ENCODE measurements around the gene OR2A12. TPM values are rescaled to one million over a fixed set of nuclear protein-coding genes. Genes with fewer than 3 reads are reported as not detected.
"Not testable (repeated sequence)": the region's sequence is repeated elsewhere in the genome, so short reads cannot be mapped to it uniquely, and the experiment has no call there.

The OR2A12 gene
- polyA plus RNA-seq (2012; ENCODE audit: missing spikeins) = not detected

DNA sequence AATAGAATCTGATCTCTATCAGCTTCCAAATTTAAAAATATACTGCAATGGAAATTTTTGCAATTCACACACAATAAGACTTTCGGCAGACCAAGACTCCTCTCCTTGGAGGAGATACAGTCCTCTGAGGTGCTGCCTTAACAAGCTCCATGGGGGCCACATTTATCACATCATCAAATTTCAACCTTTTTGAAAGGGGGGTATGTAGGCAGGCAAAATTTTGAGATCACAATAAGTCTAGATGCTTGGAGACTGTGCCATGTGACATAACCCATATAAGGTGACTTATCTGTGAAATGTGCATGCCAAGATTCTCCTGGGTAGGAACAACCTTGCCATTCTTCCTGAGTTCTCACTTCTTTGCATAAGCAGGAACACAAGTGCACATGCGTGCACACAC is at the start of gene OR2A12:
OR2A12 (plus strand) TSS at position 301 of the 400 bp plus-strand sequence. CDS start 8,830 bp downstream, outside the sequence.
- DNase-seq (ENCODE audit: insufficient read length) (no peak), FAIRE-seq (no peak)
- TF ChIP-seq POLR2A (IDR thresholded peaks at IDR 0.05; ENCODE audit: low read depth, low read length) = no peak
- TF ChIP-seq POLR2AphosphoS5 (IDR thresholded peaks at IDR 0.05; ENCODE audit: low read depth, low read length) = no peak

DNA sequence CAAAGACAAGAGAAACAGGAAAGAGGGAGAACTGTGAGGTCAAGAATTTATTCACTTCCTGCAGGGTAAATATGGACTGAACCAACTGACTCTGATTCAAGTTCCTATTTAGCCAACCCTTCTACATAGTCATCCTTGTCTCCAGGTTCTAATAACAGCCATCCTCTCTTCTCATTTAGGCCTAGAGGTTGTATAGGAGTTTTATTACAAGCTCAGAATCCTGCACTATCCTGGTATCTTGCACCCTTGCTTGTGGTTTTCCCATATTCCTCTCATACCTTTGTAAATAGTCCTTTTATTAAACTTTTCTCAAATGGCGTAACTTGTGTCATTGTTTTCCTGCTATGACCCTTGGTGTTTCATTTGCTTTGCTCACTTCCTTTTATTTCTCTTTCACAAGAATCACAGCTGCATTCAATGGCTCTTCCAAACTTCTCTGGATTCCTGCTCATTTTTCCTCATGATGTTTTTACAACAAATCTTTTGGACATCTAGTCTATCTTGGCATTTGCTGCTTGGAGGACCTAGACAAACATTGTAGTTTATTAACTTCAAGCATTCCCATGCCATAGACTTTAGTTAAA is 49.7 kb upstream of the OR2A12 start:
- no peak for TF ChIP-seq POLR2AphosphoS5 (IDR thresholded peaks at IDR 0.05; ENCODE audit: low read depth, low read length)
- TF ChIP-seq TAF1 (IDR thresholded peaks at IDR 0.05; ENCODE audit: borderline replicate concordance, low read depth, low read length) = no peak
- TF ChIP-seq POLR2A (IDR thresholded peaks at IDR 0.05; ENCODE audit: low read depth, low read length) = no peak
- FAIRE-seq (no peak), DNase-seq (ENCODE audit: insufficient read length) (no peak)

GRCh38 chr7:144037414-144038035 is 48.6 kb upstream of the OR2A12 start:
- no peak for DNase-seq (ENCODE audit: insufficient read length)
- no peak for FAIRE-seq
- TF ChIP-seq TAF1 (IDR thresholded peaks at IDR 0.05; ENCODE audit: borderline replicate concordance, low read depth, low read length) = no peak
- no peak for TF ChIP-seq POLR2A (IDR thresholded peaks at IDR 0.05; ENCODE audit: low read depth, low read length)
- no peak for TF ChIP-seq POLR2AphosphoS5 (IDR thresholded peaks at IDR 0.05; ENCODE audit: low read depth, low read length)

DNA sequence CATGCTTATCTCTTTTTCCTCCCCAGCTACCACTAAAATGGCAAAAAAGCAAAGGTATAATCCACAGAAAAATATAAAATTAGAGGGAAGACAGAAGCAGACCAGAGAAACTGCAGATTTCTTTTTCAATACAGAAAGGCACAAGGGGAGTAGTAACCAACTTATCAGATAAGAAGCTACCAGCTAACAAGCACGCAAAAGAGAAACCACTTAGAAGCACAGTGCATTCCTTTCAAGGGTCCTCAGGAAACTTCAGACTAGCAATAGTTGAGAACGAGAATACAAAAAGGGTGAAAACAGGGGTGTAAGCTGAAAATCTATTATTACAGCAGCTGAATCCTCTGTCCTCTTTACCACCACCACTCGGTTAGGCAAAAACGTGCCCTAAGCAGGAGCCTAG is 47.2 kb upstream of the OR2A12 start:
- no peak for TF ChIP-seq POLR2A (IDR thresholded peaks at IDR 0.05; ENCODE audit: low read depth, low read length)
- no peak for TF ChIP-seq POLR2AphosphoS5 (IDR thresholded peaks at IDR 0.05; ENCODE audit: low read depth, low read length)
- TF ChIP-seq TAF1 (IDR thresholded peaks at IDR 0.05; ENCODE audit: borderline replicate concordance, low read depth, low read length) = no peak
- FAIRE-seq = no peak
- DNase-seq (ENCODE audit: insufficient read length) = no peak

- no peak for TF ChIP-seq POLR2AphosphoS5 (IDR thresholded peaks at IDR 0.05; ENCODE audit: low read depth, low read length)
- no peak for TF ChIP-seq POLR2A (IDR thresholded peaks at IDR 0.05; ENCODE audit: low read depth, low read length)
- no peak for TF ChIP-seq TAF1 (IDR thresholded peaks at IDR 0.05; ENCODE audit: borderline replicate concordance, low read depth, low read length)
- FAIRE-seq = no peak
- no peak for DNase-seq (ENCODE audit: insufficient read length)
These were observed 37.4 kb upstream of the OR2A12 start, which contains the start of gene OR2A5 for GRCh38 chr7:144048648-144049047. Gene OR2A5 (plus strand): TSS chr7:144048948. CDS start chr7:144050402, 1,454 bp downstream.

- DNase-seq (ENCODE audit: insufficient read length) = no peak
- FAIRE-seq = no peak
- TF ChIP-seq POLR2AphosphoS5 (IDR thresholded peaks at IDR 0.05; ENCODE audit: low read depth, low read length) (no peak), POLR2A (IDR thresholded peaks at IDR 0.05; ENCODE audit: low read depth, low read length) (no peak)
These were observed 36.6 kb upstream of the OR2A12 start for GRCh38 chr7:144049491-144049890.

- TF ChIP-seq TAF1 (IDR thresholded peaks at IDR 0.05; ENCODE audit: borderline replicate concordance, low read depth, low read length) = no peak
- TF ChIP-seq POLR2A (IDR thresholded peaks at IDR 0.05; ENCODE audit: low read depth, low read length) = no peak
- no peak for TF ChIP-seq POLR2AphosphoS5 (IDR thresholded peaks at IDR 0.05; ENCODE audit: low read depth, low read length)
- FAIRE-seq (no peak), DNase-seq (ENCODE audit: insufficient read length) (no peak)
These were observed 36.0 kb upstream of the OR2A12 start for GRCh38 chr7:144050093-144050492.

GRCh38 chr7:144050884-144051283 is 35.2 kb upstream of the OR2A12 start:
- DNase-seq (ENCODE audit: insufficient read length); FAIRE-seq: not testable (repeated sequence)

DNA sequence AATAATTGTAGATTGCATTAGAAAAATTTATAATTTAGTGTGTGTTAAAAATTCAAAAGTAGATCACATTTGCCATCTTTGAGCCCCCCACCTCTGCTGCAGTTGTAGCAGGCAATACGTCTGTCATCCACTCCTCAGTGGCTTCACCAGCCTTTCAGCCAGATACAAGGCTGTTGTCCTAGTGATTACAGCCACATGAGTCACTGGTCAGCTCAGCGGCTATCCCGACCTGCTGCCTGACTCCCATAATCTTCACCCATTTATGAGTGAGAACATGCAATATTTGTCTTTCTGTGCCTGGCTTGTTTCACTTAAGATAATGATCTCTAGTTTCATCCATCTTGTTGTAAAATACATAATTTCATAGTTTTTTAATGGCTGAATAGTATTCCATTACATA is 28.1 kb upstream of the OR2A12 start:
- FAIRE-seq (no peak), DNase-seq (ENCODE audit: insufficient read length) (no peak)
- TF ChIP-seq POLR2AphosphoS5 (IDR thresholded peaks at IDR 0.05; ENCODE audit: low read depth, low read length) = no peak
- TF ChIP-seq POLR2A (IDR thresholded peaks at IDR 0.05; ENCODE audit: low read depth, low read length) = no peak
- TF ChIP-seq TAF1 (IDR thresholded peaks at IDR 0.05; ENCODE audit: borderline replicate concordance, low read depth, low read length) = no peak

GRCh38 chr7:144063710-144064109 is 22.4 kb upstream of the OR2A12 start:
- no peak for TF ChIP-seq POLR2AphosphoS5 (IDR thresholded peaks at IDR 0.05; ENCODE audit: low read depth, low read length)
- no peak for TF ChIP-seq POLR2A (IDR thresholded peaks at IDR 0.05; ENCODE audit: low read depth, low read length)
- TF ChIP-seq TAF1 (IDR thresholded peaks at IDR 0.05; ENCODE audit: borderline replicate concordance, low read depth, low read length) = no peak
- FAIRE-seq (no peak), DNase-seq (ENCODE audit: insufficient read length) (no peak)

DNA sequence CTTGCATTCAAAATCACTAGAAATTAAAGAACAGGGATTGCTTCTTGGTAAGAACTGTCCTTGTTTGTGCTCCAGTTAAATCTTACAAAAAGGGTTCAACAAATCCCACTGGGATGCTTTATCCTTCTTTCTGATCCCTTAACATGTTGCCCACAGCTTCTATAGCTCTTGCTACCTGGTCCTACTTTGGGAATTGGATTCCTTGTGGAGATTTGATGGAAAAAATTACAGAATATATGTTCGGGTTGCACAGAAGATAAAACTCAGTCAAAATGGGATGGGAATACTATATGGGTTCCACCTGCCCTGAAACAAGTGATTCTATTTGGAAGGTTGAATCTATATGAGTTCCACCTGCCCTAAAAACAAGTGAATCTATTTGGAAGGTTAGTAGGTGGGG is 16.6 kb upstream of the OR2A12 start, which contains the start of gene OR2A25:
OR2A25 (plus strand) TSS at position 301 of the 400 bp plus-strand sequence. CDS start 4,409 bp downstream, outside the sequence.
- TF ChIP-seq POLR2AphosphoS5 (IDR thresholded peaks at IDR 0.05; ENCODE audit: low read depth, low read length) = no peak
- TF ChIP-seq TAF1 (IDR thresholded peaks at IDR 0.05; ENCODE audit: borderline replicate concordance, low read depth, low read length) = no peak
- no peak for TF ChIP-seq POLR2A (IDR thresholded peaks at IDR 0.05; ENCODE audit: low read depth, low read length)
- DNase-seq (ENCODE audit: insufficient read length) = no peak
- no peak for FAIRE-seq

DNA sequence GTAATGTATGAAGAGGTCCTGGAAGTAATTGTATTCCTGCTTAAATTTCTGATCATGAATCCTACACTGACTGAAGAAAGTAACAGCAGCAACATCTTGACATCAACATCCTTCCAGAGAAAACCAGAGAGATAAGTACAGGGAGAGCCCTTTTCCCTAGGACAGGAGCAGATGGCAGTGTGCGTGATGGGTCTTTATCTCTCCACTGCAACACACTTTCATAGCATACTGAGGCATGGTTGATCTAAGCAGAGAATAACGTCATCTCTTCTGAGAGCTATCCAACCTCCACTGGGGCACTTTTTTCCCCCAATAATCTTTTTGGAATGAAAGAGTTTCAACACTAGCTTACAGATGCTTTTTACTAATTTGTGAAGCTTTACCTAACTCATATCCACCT is 16.1 kb upstream of the OR2A12 start:
- FAIRE-seq (no peak), DNase-seq (ENCODE audit: insufficient read length) (no peak)
- TF ChIP-seq POLR2A (IDR thresholded peaks at IDR 0.05; ENCODE audit: low read depth, low read length) (no peak), POLR2AphosphoS5 (IDR thresholded peaks at IDR 0.05; ENCODE audit: low read depth, low read length) (no peak), TAF1 (IDR thresholded peaks at IDR 0.05; ENCODE audit: borderline replicate concordance, low read depth, low read length) (no peak)

All from GM12892 (cell line).